A673 (cell line): Measurements from ENCODE around the gene ETV3L. TPM values are rescaled to one million over a fixed set of nuclear protein-coding genes. Genes with fewer than 3 reads are reported as not detected.

ENCODE experiments used
- BruUV-seq: library from RNA; stranded (reverse); fragments of 400-500 nt; replicated peaks from 2 replicates; lab custom pipeline; 2021; lab: Mats Ljungman, UMichigan
- CTCF ChIA-PET: fragments of 300-600 bp; sonication (Branson Sonifier 250); formaldehyde crosslinking; loops from one replicate; lab custom pipeline; 2022; ENCODE audit warnings: antibody characterized with exemption; lab: Charles Lee
- POLR2A ChIA-PET: fragments of 300-600 bp; sonication (Branson Sonifier 250); formaldehyde crosslinking; loops from one replicate; lab custom pipeline; 2022; ENCODE audit warnings: antibody characterized with exemption; ENCODE audit not compliant: low non-redundant PET; lab: Charles Lee
- DNase-seq: peaks from one replicate; pipeline ENCODE4 v3.0.0-alpha.2; 2015; ENCODE audit warnings: low spot score
- H3K27ac ChIP-seq: fragments of 200-600 bp; sonication (generic); 2 replicates; pipeline ENCODE4 v1.5.1; 2016; ENCODE audit warnings: mixed run types, low read depth, mild to moderate bottlenecking, mixed read lengths, antibody characterized with exemption, low read length; ENCODE audit not compliant: poor library complexity, severe bottlenecking
- H3K27me3 ChIP-seq: fragments of 200-600 bp; sonication (generic); replicated peaks from 2 replicates; pipeline ENCODE4 v1.6.1; 2017; ENCODE audit warnings: mixed run types, low read depth, mild to moderate bottlenecking, mixed read lengths, antibody characterized with exemption, low read length; ENCODE audit not compliant: insufficient read depth, poor library complexity
- H3K36me3 ChIP-seq: fragments of 200-600 bp; sonication (generic); 2 replicates; pipeline ENCODE4 v1.6.1; 2016; ENCODE audit warnings: mixed run types, mild to moderate bottlenecking, mixed read lengths, antibody characterized with exemption, low read length; ENCODE audit not compliant: insufficient read depth, poor library complexity, severe bottlenecking
- H3K4me1 ChIP-seq: fragments of 200-600 bp; sonication (generic); 2 replicates; pipeline ENCODE4 v1.6.1; 2017; ENCODE audit warnings: mixed run types, mild to moderate bottlenecking, mixed read lengths, antibody characterized with exemption, low read length; ENCODE audit not compliant: insufficient read depth, poor library complexity, severe bottlenecking
- H3K4me3 ChIP-seq: fragments of 200-600 bp; sonication (generic); 2 replicates; pipeline ENCODE4 v1.5.1; 2016; ENCODE audit warnings: low read depth, mixed run types, mild to moderate bottlenecking, mixed read lengths, low read length; ENCODE audit not compliant: poor library complexity, severe bottlenecking
- H3K9me3 ChIP-seq: fragments of 200-600 bp; sonication (generic); 2 replicates; pipeline ENCODE4 v1.6.1; 2016; ENCODE audit warnings: mixed run types, low read depth, mild to moderate bottlenecking, mixed read lengths, antibody characterized with exemption, low read length; ENCODE audit not compliant: poor library complexity, severe bottlenecking
- CTCF ChIP-seq: fragments of 300-800, 200-600 bp; sonication (generic); conservative IDR thresholded peaks from 2 replicates; pipeline ENCODE4 v1.5.1; 2017; ENCODE audit warnings: low read depth, mild to moderate bottlenecking, antibody characterized with exemption, low read length, moderate library complexity, mixed read lengths
- EZH2 ChIP-seq: fragments of 200-600 bp; sonication (generic); IDR thresholded peaks from 2 replicates; pipeline ENCODE4 v1.6.1; 2017; ENCODE audit warnings: borderline replicate concordance, low read depth, mild to moderate bottlenecking, mixed read lengths, antibody characterized with exemption, low read length; ENCODE audit not compliant: poor library complexity, severe bottlenecking
- intact Hi-C: fragments of 100-400 bp; cut with micrococcal nuclease; formaldehyde crosslinking; loops from one replicate; pipeline ENCODE4 v1.10.0; 2022; ENCODE audit not compliant: unreplicated experiment
- total RNA-seq: library from RNA; stranded (reverse); gene quantifications from 2 replicates; pipeline ENCODE4 v1.2.3, GENCODE V29; 2021

Gene ETV3L
- total RNA-seq, 1 experiment from 2014 or later: not detected

GRCh38 chr1:157115429-157115838 is 15.8 kb upstream of the ETV3L start:
- Histone ChIP-seq H3K36me3 (no peaks in the 10 kb centered on the region), H3K9me3 (no peaks in the 10 kb centered on the region), H3K4me3 (no peak overlapping the region), H3K27me3 (no peaks in the 10 kb centered on the region), H3K4me1 (peaks cover 13% of the 10 kb centered on the region), H3K27ac (no peak overlapping the region)
- ChIA-PET POLR2A (no interaction called here), CTCF (no interaction called here)
- TF ChIP-seq CTCF (no peak), EZH2 (no peak)
- BruUV-seq: no TSS peak
- no peak for DNase-seq
- intact Hi-C loops: no loop called here

GRCh38 chr1:157114183-157115121 is 14.8 kb upstream of the ETV3L start:
- peaks cover 22% of the 10 kb centered on the region for H3K4me1 ChIP-seq
- POLR2A ChIA-PET: no interaction called here
- no TSS peak for BruUV-seq

DNA sequence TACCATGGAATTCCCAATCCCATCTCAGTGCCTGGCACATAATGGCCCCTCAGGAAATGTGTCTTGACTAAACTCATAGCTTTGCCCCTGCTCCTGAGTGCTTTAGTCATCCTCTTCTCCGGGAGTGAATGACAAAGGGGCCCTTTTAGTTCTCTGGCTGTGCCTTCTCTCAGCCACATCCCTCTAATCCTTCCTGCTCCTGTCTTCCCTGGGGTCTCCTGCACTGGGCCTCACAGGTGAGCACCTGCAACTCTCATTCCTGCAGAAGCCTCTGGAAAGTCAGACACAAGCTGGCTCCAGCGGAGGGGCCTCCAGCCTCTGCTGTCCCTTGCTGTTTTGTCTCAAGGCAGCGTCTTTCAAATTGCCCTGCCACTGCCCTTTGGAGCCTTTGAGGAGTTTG is 14.0 kb upstream of the ETV3L start:
- no peaks in the 10 kb centered on the region for H3K36me3 ChIP-seq
- DNase-seq: no peak
- no peak overlapping the region for H3K27ac ChIP-seq
- H3K4me1 ChIP-seq: peaks cover 24% of the 10 kb centered on the region
- POLR2A ChIA-PET: no interaction called here
- H3K4me3 ChIP-seq: no peak overlapping the region
- no peaks in the 10 kb centered on the region for H3K27me3 ChIP-seq
- no TSS peak for BruUV-seq
- H3K9me3 ChIP-seq: no peaks in the 10 kb centered on the region
- CTCF ChIA-PET: no interaction called here
- intact Hi-C loops: no loop called here
- TF ChIP-seq EZH2 (no peak), CTCF (no peak)

More at GRCh38 chr1:157114183-157115121, 14.8 kb upstream of the ETV3L start:
- no peaks in the 10 kb centered on the region for H3K27me3 ChIP-seq
- no peak for DNase-seq
- CTCF ChIA-PET: no interaction called here
- H3K9me3 ChIP-seq: no peaks in the 10 kb centered on the region
- TF ChIP-seq CTCF (no peak), EZH2 (no peak)
- no peak overlapping the region for H3K4me3 ChIP-seq
- H3K27ac ChIP-seq: no peak overlapping the region
- no peaks in the 10 kb centered on the region for H3K36me3 ChIP-seq
- intact Hi-C loops: no loop called here
